NCI-H2227 (cell line): ENCODE results near the gene PON3.

Source experiments
- DNase-seq: peaks from one replicate; lab custom pipeline; 2025; ENCODE audit not compliant: unreplicated experiment; lab: John Stamatoyannopoulos, UW

Gene PON3

DNA sequence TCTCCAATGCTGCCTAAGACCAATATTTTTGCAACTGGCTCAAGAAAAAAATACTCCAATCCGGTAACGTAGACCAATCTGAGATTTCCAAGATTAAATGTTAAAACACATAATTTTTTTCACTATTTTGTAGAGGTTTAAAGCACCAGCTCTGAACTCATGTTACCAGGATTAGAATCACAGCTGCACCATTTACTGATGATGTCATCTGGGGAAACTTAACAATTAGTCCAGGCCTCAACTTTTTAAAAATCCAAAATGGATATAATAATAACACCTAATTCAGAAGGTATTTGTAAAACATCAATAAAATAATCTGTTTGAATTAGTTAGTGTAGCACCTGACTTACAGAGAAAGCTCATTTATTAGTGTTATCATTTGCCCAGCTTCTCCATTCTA lies 86.2 kb downstream of the PON3 start:
- no peak for DNase-seq
